GM18873 (cell line): ENCODE measurements around the gene HCAR2.
"Not testable (repeated sequence)": the region's sequence is repeated elsewhere in the genome, so short reads cannot be mapped to it uniquely, and the experiment has no call there.

Source experiments
- ATAC-seq: cut with Tn5 transposase; IDR thresholded peaks from one replicate; pipeline ENCODE4 v1.9.1; 2021; ENCODE audit warnings: mild to moderate bottlenecking, moderate library complexity, moderate number of reproducible peaks; ENCODE audit not compliant: unreplicated experiment, low FRiP score

HCAR2 gene

GRCh38 chr12:122721057-122721545 lies 17.9 kb upstream of the HCAR2 start:
- no peak for ATAC-seq

GRCh38 chr12:122716658-122717057 lies 13.5 kb upstream of the HCAR2 start, which contains the start of gene HCAR3:
TSS of gene HCAR3 (minus strand) at chr12:122716811. CDS start at chr12:122716737, 74 bp downstream.
- not testable (repeated sequence) for ATAC-seq

- not testable (repeated sequence) for ATAC-seq
Observed at GRCh38 chr12:122715211-122715610, 12.1 kb upstream of the HCAR2 start.

- ATAC-seq = not testable (repeated sequence)
Observed at GRCh38 chr12:122713491-122714188, 10.5 kb upstream of the HCAR2 start.

DNA sequence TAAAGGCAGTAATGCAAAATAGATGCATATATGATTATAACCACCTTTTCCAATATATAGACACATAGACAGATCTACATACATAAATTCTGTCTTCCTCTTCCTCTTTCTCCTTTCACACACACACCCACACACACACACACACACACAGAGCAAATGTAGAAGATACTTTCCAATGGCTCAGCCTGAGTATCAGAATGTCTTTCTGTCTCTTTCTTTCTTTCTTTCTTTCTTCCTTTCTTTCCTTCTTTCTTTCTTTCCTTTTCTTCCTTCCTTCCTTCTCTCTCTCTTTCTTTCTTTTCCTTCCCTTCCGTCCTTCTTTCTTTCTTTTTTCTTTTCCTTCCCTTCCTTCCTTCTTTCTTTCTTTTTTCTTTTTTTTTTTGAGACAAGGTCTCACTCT lies 8.1 kb upstream of the HCAR2 start:
- ATAC-seq = not testable (repeated sequence)

DNA sequence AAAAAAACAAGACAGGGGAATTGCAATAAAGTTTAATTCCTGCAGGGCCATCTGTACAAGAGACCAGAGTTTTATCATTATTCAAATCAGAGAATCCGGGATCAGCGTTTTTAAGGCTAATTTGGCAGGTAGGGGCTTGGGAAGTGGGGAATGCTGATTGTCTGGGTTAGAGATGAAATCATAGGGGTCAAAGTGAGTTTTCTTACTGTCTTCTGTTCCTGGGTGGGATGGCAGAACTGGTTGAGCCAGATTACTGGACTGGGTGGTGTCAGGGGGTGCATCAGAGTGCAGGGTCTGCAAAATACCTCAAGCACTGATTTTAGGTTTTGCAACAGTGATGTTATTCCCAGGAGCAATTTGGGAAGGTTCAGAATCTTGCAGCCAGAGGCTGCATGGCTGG lies 7.2 kb upstream of the HCAR2 start:
- ATAC-seq = not testable (repeated sequence)

GRCh38 chr12:122709287-122709686 lies 6.1 kb upstream of the HCAR2 start:
- ATAC-seq = not testable (repeated sequence)

DNA sequence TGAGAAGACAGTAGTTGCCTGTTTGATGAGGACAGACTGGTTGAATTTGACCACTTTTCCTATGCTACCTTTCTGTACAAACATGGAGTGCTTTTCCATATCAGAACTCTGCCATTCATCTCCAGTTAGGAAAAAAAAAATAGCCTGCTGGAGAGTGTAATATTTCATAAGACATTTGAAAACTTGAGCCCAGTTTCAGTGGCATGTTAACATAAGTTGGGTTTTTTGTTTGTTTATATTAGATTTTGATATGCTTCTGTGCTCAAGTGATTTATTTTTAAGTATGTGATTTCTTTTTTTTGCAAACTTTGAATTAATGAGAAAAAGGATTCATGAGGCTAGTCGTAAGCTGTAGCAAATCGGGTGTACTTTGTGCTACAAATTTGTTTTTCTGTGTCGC lies 684 bp upstream of the HCAR2 start:
- ATAC-seq = not testable (repeated sequence)

- ATAC-seq = not testable (repeated sequence)
Observed at GRCh38 chr12:122701481-122701880, 1.7 kb downstream of the HCAR2 start.

- ATAC-seq = not testable (repeated sequence)
Observed at GRCh38 chr12:122700038-122700710, 3.0 kb downstream of the HCAR2 start.

- not testable (repeated sequence) for ATAC-seq
Observed at GRCh38 chr12:122696922-122697321, 6.2 kb downstream of the HCAR2 start.

- no peak for ATAC-seq
Observed at GRCh38 chr12:122691566-122691965, 11.6 kb downstream of the HCAR2 start.

DNA sequence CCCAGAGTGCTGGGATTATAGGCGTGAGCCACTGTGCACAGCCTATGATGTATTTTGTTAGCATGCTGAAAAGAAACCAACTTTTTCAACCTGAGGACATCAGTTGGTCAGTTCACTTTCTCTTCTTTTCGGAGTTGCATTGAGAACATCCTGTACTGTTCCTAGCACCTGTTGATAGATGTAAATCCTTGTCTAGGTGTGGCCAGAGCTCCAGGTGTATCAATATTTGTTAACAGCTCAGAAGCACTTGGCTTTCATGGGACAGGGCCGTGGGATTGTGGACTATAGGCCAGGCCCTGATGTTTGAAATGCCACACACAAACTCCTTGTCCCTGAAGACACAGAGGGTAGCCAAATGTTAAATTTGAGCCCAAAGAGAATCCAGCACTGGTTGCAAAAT lies 14.9 kb downstream of the HCAR2 start:
- no peak for ATAC-seq

DNA sequence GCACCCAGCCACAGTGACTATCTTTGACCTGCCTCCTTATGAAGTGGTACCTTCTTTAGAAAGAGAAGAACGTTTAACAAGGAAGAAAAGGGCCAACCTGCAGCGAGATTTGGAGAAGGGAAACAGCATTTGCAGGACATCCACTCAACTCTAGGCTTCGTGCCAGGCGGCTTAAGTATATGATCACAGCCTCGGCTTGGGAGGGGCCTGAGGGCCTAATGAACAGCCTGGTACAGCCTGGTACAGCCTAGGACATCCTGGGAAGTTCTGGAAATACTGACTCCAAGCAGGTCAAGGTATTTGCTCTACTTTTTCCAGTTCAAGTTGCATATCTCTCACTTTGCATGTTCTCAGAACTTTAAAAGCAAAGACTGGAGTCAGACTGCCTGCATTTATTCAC lies 16.1 kb downstream of the HCAR2 start:
- no peak for ATAC-seq

GRCh38 chr12:122686538-122686937 lies 16.6 kb downstream of the HCAR2 start:
- no peak for ATAC-seq

- ATAC-seq = no peak
Observed at GRCh38 chr12:122684297-122684813, 18.8 kb downstream of the HCAR2 start.

DNA sequence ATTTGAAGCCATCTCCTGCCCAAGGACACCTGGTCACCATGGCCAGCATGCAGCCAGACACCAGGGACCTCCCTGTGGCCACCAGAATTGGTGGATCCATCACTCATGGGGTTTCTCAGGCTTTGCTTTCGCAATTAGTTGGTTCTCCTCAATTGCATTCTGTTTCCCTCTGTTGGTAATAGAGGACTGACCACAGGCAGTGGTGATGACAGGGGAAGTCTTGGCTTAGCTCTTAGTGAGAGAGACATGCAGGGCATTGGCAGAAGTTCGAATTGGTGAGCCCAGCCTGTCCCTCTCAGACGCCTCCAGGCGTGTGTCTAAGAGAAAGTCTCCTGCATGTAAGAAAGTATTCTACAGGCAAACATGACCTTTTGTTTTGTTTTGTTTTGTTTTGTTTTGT lies 21.3 kb downstream of the HCAR2 start:
- no peak for ATAC-seq

GRCh38 chr12:122680989-122681388 lies 22.2 kb downstream of the HCAR2 start:
- not testable (repeated sequence) for ATAC-seq

- not testable (repeated sequence) for ATAC-seq
Observed at GRCh38 chr12:122676781-122677180, 26.4 kb downstream of the HCAR2 start.

DNA sequence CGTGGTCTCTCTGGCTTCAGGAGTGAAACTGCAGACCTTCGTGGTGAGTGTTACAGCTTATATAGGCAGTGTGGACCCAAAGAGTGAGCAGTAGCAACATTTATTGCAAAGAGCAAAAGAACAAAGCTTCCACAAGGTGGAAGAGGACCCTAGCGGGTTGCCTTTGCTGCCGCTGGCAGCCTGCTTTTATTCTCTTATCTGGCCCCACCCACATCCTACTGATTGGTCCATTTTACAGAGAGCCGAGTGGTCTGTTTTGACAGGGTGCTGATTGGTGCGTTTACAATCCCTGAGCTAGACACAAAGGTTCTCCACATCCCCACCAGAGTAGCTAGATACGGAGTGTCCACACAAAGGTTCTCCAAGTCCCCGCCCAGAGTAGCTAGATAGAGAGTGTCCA lies 27.1 kb downstream of the HCAR2 start:
- ATAC-seq = not testable (repeated sequence)

GRCh38 chr12:122672515-122672914 lies 30.6 kb downstream of the HCAR2 start:
- no peak for ATAC-seq
